H9 (cell line): ENCODE results near the gene LRMDA. TPM values are rescaled to one million over a fixed set of nuclear protein-coding genes. Genes with fewer than 3 reads are reported as not detected.

Experiments
- DNase-seq: peaks from one replicate; pipeline ENCODE4 v3.0.0-alpha.2; 2017
- H2AFZ ChIP-seq: one replicate; pipeline ENCODE4 v1.6.1; 2013; ENCODE audit warnings: mild to moderate bottlenecking, low read length, control low read depth, moderate library complexity
- H2AK5ac ChIP-seq: 2 replicates; pipeline ENCODE4 v1.6.1; 2013; ENCODE audit warnings: low read length, control low read depth, mixed read lengths; ENCODE audit not compliant: insufficient read length
- H2BK120ac ChIP-seq: one replicate; pipeline ENCODE4 v1.6.1; 2013; ENCODE audit warnings: low read depth, mild to moderate bottlenecking, low read length, control low read depth, inconsistent platforms; ENCODE audit not compliant: poor library complexity, severe bottlenecking
- H2BK12ac ChIP-seq: 2 replicates; pipeline ENCODE4 v1.6.1; 2013; ENCODE audit warnings: low read length, control low read depth, mixed read lengths, low read depth; ENCODE audit not compliant: insufficient read length
- H2BK15ac ChIP-seq: 2 replicates; pipeline ENCODE4 v1.6.1; 2013; ENCODE audit warnings: low read depth, low read length, control low read depth
- H2BK20ac ChIP-seq: one replicate; pipeline ENCODE4 v1.6.1; 2013; ENCODE audit warnings: low read depth, mild to moderate bottlenecking, low read length, control low read depth, inconsistent platforms; ENCODE audit not compliant: poor library complexity, severe bottlenecking
- H2BK5ac ChIP-seq: 2 replicates; pipeline ENCODE4 v1.6.1; 2013; ENCODE audit warnings: low read length, control low read depth, mixed read lengths; ENCODE audit not compliant: insufficient read length
- H3K14ac ChIP-seq: 2 replicates; pipeline ENCODE4 v1.6.1; 2013; ENCODE audit warnings: low read length, control low read depth; ENCODE audit not compliant: insufficient read depth
- H3K18ac ChIP-seq: 2 replicates; pipeline ENCODE4 v1.6.1; 2013; ENCODE audit warnings: low read depth, mild to moderate bottlenecking, mixed read lengths, low read length, control low read depth; ENCODE audit not compliant: insufficient read length
- H3K23ac ChIP-seq: 2 replicates; pipeline ENCODE4 v1.6.1; 2013; ENCODE audit warnings: low read length, control low read depth, mixed read lengths, low read depth; ENCODE audit not compliant: insufficient read length
- H3K23me2 ChIP-seq: 2 replicates; pipeline ENCODE4 v1.6.1; 2013; ENCODE audit warnings: low read depth, mild to moderate bottlenecking, mixed read lengths, low read length, control low read depth; ENCODE audit not compliant: insufficient read length, poor library complexity, severe bottlenecking
- H3K27ac ChIP-seq: 2 replicates; pipeline ENCODE4 v1.5.1; 2013; ENCODE audit warnings: low read length, control low read depth, mixed read lengths, low read depth; ENCODE audit not compliant: insufficient read length
- H3K27me3 ChIP-seq: 2 replicates; pipeline ENCODE4 v1.6.1; 2013; ENCODE audit warnings: low read length, control low read depth, inconsistent platforms; ENCODE audit not compliant: insufficient read depth
- H3K4ac ChIP-seq: 2 replicates; pipeline ENCODE4 v1.6.1; 2013; ENCODE audit warnings: low read depth, mild to moderate bottlenecking, control low read depth, inconsistent platforms, low read length, moderate library complexity
- H3K4me1 ChIP-seq: 2 replicates; pipeline ENCODE4 v1.6.1; 2013; ENCODE audit warnings: low read length, control low read depth, inconsistent platforms; ENCODE audit not compliant: insufficient read depth
- H3K4me2 ChIP-seq: 2 replicates; pipeline ENCODE4 v1.6.1; 2013; ENCODE audit warnings: low read length, control low read depth, mixed read lengths; ENCODE audit not compliant: insufficient read length, insufficient read depth
- H3K56ac ChIP-seq: 2 replicates; pipeline ENCODE4 v1.6.1; 2013; ENCODE audit warnings: low read depth, mild to moderate bottlenecking, mixed read lengths, low read length, control low read depth; ENCODE audit not compliant: insufficient read length
- H3K79me1 ChIP-seq: 2 replicates; pipeline ENCODE4 v1.6.1; 2013; ENCODE audit warnings: low read depth, mild to moderate bottlenecking, moderate library complexity, low read length, control low read depth, inconsistent platforms; ENCODE audit not compliant: insufficient read depth, poor library complexity, severe bottlenecking
- H3K79me2 ChIP-seq: 2 replicates; pipeline ENCODE4 v1.6.1; 2013; ENCODE audit warnings: low read length, control low read depth, inconsistent platforms; ENCODE audit not compliant: insufficient read depth
- H3K9ac ChIP-seq: 2 replicates; pipeline ENCODE4 v1.6.1; 2013; ENCODE audit warnings: low read length, control low read depth, mixed read lengths; ENCODE audit not compliant: insufficient read length; ENCODE audit errors: extremely low read depth
- H3K9me3 ChIP-seq: one replicate; pipeline ENCODE4 v1.6.1; 2013; ENCODE audit warnings: low read depth, low read length, inconsistent platforms; ENCODE audit not compliant: control insufficient read depth
- H3T11ph ChIP-seq: one replicate; pipeline ENCODE4 v1.6.1; 2013; ENCODE audit warnings: mild to moderate bottlenecking, low read length, control low read depth, inconsistent platforms
- H4K20me1 ChIP-seq: one replicate; pipeline ENCODE4 v1.6.1; 2013; ENCODE audit not compliant: control insufficient read depth, insufficient read length, insufficient read depth
- H4K5ac ChIP-seq: 2 replicates; pipeline ENCODE4 v1.6.1; 2013; ENCODE audit warnings: low read depth, mild to moderate bottlenecking, mixed read lengths, low read length, control low read depth; ENCODE audit not compliant: insufficient read length
- H4K8ac ChIP-seq: replicated peaks from 2 replicates; pipeline ENCODE4 v1.6.1; 2013; ENCODE audit warnings: low read length, control low read depth, mixed read lengths, low read depth; ENCODE audit not compliant: insufficient read length
- H4K91ac ChIP-seq: 2 replicates; pipeline ENCODE4 v1.6.1; 2013; ENCODE audit warnings: low read depth, mild to moderate bottlenecking, moderate library complexity, mixed read lengths, low read length, control low read depth; ENCODE audit not compliant: insufficient read length
- H3K27ac Mint-ChIP-seq, 3 experiments: 2 replicates in 2 of 3; 3 replicates in 1 of 3; pipeline ENCODE4 v1.8.0; 2020 to 2021; ENCODE audit warnings: mixed read lengths in 3 of 3, mild to moderate bottlenecking in 1 of 3, moderate library complexity in 1 of 3
- H3K27me3 Mint-ChIP-seq: 2 replicates; pipeline ENCODE4 v1.8.0; 2021; ENCODE audit warnings: low read depth, mild to moderate bottlenecking, moderate library complexity, mixed read lengths
- H3K36me3 Mint-ChIP-seq, 3 experiments: 2 replicates in 2 of 3; 3 replicates in 1 of 3; pipeline ENCODE4 v1.8.0; 2020 to 2021; ENCODE audit warnings: low read depth in 3 of 3, mixed read lengths in 3 of 3; ENCODE audit not compliant: insufficient read depth in 1 of 3
- H3K4me1 Mint-ChIP-seq, 2 experiments: 2 replicates each; pipeline ENCODE4 v1.8.0; 2020; ENCODE audit warnings: mixed read lengths in 2 of 2
- H3K4me3 Mint-ChIP-seq, 2 experiments: 2 replicates in 1 of 2; 3 replicates in 1 of 2; pipeline ENCODE4 v1.8.0; 2020 to 2021; ENCODE audit warnings: mild to moderate bottlenecking in 2 of 2, mixed read lengths in 2 of 2, moderate library complexity in 1 of 2
- H3K9me3 Mint-ChIP-seq, 2 experiments: 2 replicates in 1 of 2; 3 replicates in 1 of 2; pipeline ENCODE4 v1.8.0; 2020; ENCODE audit warnings: mild to moderate bottlenecking in 2 of 2, mixed read lengths in 2 of 2, moderate library complexity in 1 of 2
- CTCF ChIP-seq: fragments of 200-600 bp; sonication (generic); conservative IDR thresholded peaks from 3 replicates; pipeline ENCODE4 v1.8.0; 2021; ENCODE audit warnings: antibody characterized with exemption, mild to moderate bottlenecking
- WGBS: extraction: QIAGEN DNeasy Blood & Tissue Kit; methylation state at CpG from one replicate; pipeline ENCODE4 v1.1.7; 2013; ENCODE audit warnings: missing lambda C conversion rate, low lambda C conversion rate, mixed read lengths; ENCODE audit not compliant: insufficient read length; ENCODE audit errors: extremely low coverage; 5-methylcytosine and 5-hydroxymethylcytosine counted together
- total RNA-seq: library from RNA; stranded (reverse); gene quantifications from 2 replicates; pipeline ENCODE4 v1.2.1, GENCODE V29; 2021

The LRMDA gene
- total RNA-seq, 1 experiment from 2014 or later: 1.8 TPM

- H2AK5ac ChIP-seq: no peak overlapping the region
These were observed 1057.2 kb downstream of the LRMDA start for GRCh38 chr10:76488602-76489001.

More at GRCh38 chr10:76488602-76489001, 1057.2 kb downstream of the LRMDA start:
- no peak overlapping the region for H3K4ac ChIP-seq
- no peak overlapping the region for H3T11ph ChIP-seq
- no peak overlapping the region for H2BK15ac ChIP-seq
- H4K91ac ChIP-seq: no peak overlapping the region
- no peak overlapping the region for H3K9ac ChIP-seq
- H2AFZ ChIP-seq: no peak overlapping the region
- H3K27me3 ChIP-seq: no peaks in the 10 kb centered on the region
- H3K9me3 ChIP-seq: no peaks in the 10 kb centered on the region
- no peak overlapping the region for H2BK12ac ChIP-seq
- no CpG with 5 or more reads among the region's 1 CpG for WGBS
- H3K56ac ChIP-seq: no peak overlapping the region
- H3K27ac ChIP-seq: no peak overlapping the region
- Mint-ChIP-seq H3K36me3 (peaks cover 0 to 14% (median 2%) of the 10 kb centered on the region in 3 experiments; a peak in 3 of 7 replicates), H3K27me3 (peaks cover 4% of the 10 kb centered on the region), H3K9me3 (peaks cover 4 to 14% of the 10 kb centered on the region in 2 experiments; a peak in 3 of 5 replicates), H3K27ac (no peak overlapping the region), H3K4me3 (no peak overlapping the region), H3K4me1 (no peaks in the 10 kb centered on the region)
- H3K4me2 ChIP-seq: no peak overlapping the region
- no peaks in the 10 kb centered on the region for H4K20me1 ChIP-seq
- no peak for TF ChIP-seq CTCF
- no peaks in the 10 kb centered on the region for H3K23me2 ChIP-seq
- H3K79me1 ChIP-seq: no peaks in the 10 kb centered on the region
- no peak for DNase-seq
- no peak overlapping the region for H3K14ac ChIP-seq
- H3K4me1 ChIP-seq: no peaks in the 10 kb centered on the region
- no peak overlapping the region for H4K8ac ChIP-seq
- no peak overlapping the region for H3K18ac ChIP-seq
- H4K5ac ChIP-seq: no peak overlapping the region
- H2BK20ac ChIP-seq: no peak overlapping the region
- no peak overlapping the region for H2BK5ac ChIP-seq
- no peaks in the 10 kb centered on the region for H3K79me2 ChIP-seq
- no peak overlapping the region for H2BK120ac ChIP-seq
- H3K23ac ChIP-seq: no peak overlapping the region
